SK-N-SH treated with all-trans-retinoic acid at 6 μM for 48 hours (cell line): ENCODE measurements around the gene MMP14.

ENCODE experiments used
- ATAC-seq: fragments of 200-7000 bp; cut with Tn5 transposase; 3 replicates; pipeline ENCODE4 v1.9.1; 2020; ENCODE audit warnings: mild to moderate bottlenecking, moderate library complexity
- ARNTL ChIP-seq: fragments of 450-650 bp; formaldehyde crosslinking; IDR thresholded peaks from 2 replicates; pipeline ENCODE4 v1.5.0; 2020; ENCODE audit warnings: low read depth, mild to moderate bottlenecking, moderate library complexity, borderline replicate concordance
- BACH2 ChIP-seq: fragments of 250-450 bp; sonication (Bioruptor Pico); IDR thresholded peaks from 2 replicates; pipeline ENCODE4 v1.9.0; 2021; ENCODE audit warnings: mild to moderate bottlenecking, borderline replicate concordance
- CSDC2 ChIP-seq: fragments of 250-450 bp; sonication (Bioruptor Pico); IDR thresholded peaks from 2 replicates; pipeline ENCODE4 v1.5.0; 2020; ENCODE audit warnings: mild to moderate bottlenecking, moderate library complexity
- CSRNP3 ChIP-seq: fragments of 250-450 bp; sonication (Bioruptor Pico); IDR thresholded peaks from 2 replicates; pipeline ENCODE4 v1.5.1; 2021; ENCODE audit warnings: mild to moderate bottlenecking, moderate library complexity
- ESRRG ChIP-seq: fragments of 250-450 bp; sonication (Bioruptor Pico); IDR thresholded peaks from 2 replicates; pipeline ENCODE4 v1.6.1; 2021; ENCODE audit warnings: mild to moderate bottlenecking
- GLIS3 ChIP-seq: fragments of 250-450 bp; sonication (Bioruptor Pico); IDR thresholded peaks from 2 replicates; pipeline ENCODE4 v1.5.0; 2020; ENCODE audit warnings: mild to moderate bottlenecking, moderate library complexity
- ISL1 ChIP-seq: fragments of 250-450 bp; sonication (Bioruptor Pico); IDR thresholded peaks from 2 replicates; pipeline ENCODE4 v2.1.2; 2022; ENCODE audit warnings: mild to moderate bottlenecking, moderate library complexity
- OSR1 ChIP-seq: fragments of 250-450 bp; sonication (Bioruptor Pico); IDR thresholded peaks from 2 replicates; pipeline ENCODE4 v1.8.0; 2022; ENCODE audit warnings: moderate library complexity, mild to moderate bottlenecking, inconsistent platforms
- PPARA ChIP-seq: fragments of 250-450 bp; sonication (Bioruptor Pico); IDR thresholded peaks from 2 replicates; pipeline ENCODE4 v1.5.0; 2020; ENCODE audit warnings: mild to moderate bottlenecking, borderline replicate concordance
- RARB ChIP-seq: fragments of 250-450 bp; sonication (Bioruptor Pico); IDR thresholded peaks from 2 replicates; pipeline ENCODE4 v1.8.0; 2021; ENCODE audit warnings: mild to moderate bottlenecking, moderate library complexity
- SNAI2 ChIP-seq: fragments of 250-450 bp; sonication (Bioruptor Pico); IDR thresholded peaks from 2 replicates; pipeline ENCODE4 v1.5.0; 2020; ENCODE audit warnings: mild to moderate bottlenecking, moderate library complexity
- TCF4 ChIP-seq: fragments of 250-450 bp; sonication (Bioruptor Pico); IDR thresholded peaks from 2 replicates; pipeline ENCODE4 v1.8.0; 2021; ENCODE audit warnings: mild to moderate bottlenecking, moderate library complexity, borderline replicate concordance
- TOX ChIP-seq: fragments of 250-450 bp; sonication (Bioruptor Pico); IDR thresholded peaks from 2 replicates; pipeline ENCODE4 v1.8.0; 2021; ENCODE audit warnings: mild to moderate bottlenecking, moderate library complexity, borderline replicate concordance
- TSHZ2 ChIP-seq: fragments of 250-450 bp; sonication (Bioruptor Pico); IDR thresholded peaks from 2 replicates; pipeline ENCODE4 v1.5.0; 2020; ENCODE audit warnings: mild to moderate bottlenecking, moderate library complexity
- ZC3H10 ChIP-seq: fragments of 250-450 bp; sonication (Bioruptor Pico); IDR thresholded peaks from 2 replicates; pipeline ENCODE4 v1.5.1; 2021; ENCODE audit warnings: mild to moderate bottlenecking, moderate library complexity
- ZFP3 ChIP-seq: fragments of 250-450 bp; sonication (Bioruptor Pico); IDR thresholded peaks from 2 replicates; pipeline ENCODE4 v1.5.0; 2020; ENCODE audit warnings: mild to moderate bottlenecking, moderate library complexity
- ZFP30 ChIP-seq: fragments of 450-650 bp; formaldehyde crosslinking; IDR thresholded peaks from 2 replicates; pipeline ENCODE4 v1.5.0; 2022; ENCODE audit warnings: mild to moderate bottlenecking, moderate library complexity
- ZNF565 ChIP-seq: fragments of 450-650 bp; formaldehyde crosslinking; conservative IDR thresholded peaks from 2 replicates; pipeline ENCODE4 v1.5.0; 2020; ENCODE audit warnings: low read depth, mild to moderate bottlenecking, moderate library complexity
- ZNF70 ChIP-seq: fragments of 450-650 bp; formaldehyde crosslinking; IDR thresholded peaks from 2 replicates; pipeline ENCODE4 v1.5.0; 2020; ENCODE audit warnings: mild to moderate bottlenecking, moderate library complexity
- ZNF8 ChIP-seq: fragments of 450-650 bp; formaldehyde crosslinking; IDR thresholded peaks from 2 replicates; pipeline ENCODE4 v1.5.0; 2020; ENCODE audit warnings: mild to moderate bottlenecking, moderate library complexity
- TF ChIP-seq, protein P1 (sequence below): fragments of 250-450 bp; sonication (Bioruptor Pico); IDR thresholded peaks from 2 replicates; pipeline ENCODE4 v1.8.0; 2020; ENCODE audit warnings: mild to moderate bottlenecking, moderate library complexity, borderline replicate concordance
- TF ChIP-seq, protein P2 (sequence below): fragments of 250-450 bp; sonication (Bioruptor Pico); IDR thresholded peaks from 2 replicates; pipeline ENCODE4 v1.5.1; 2020; ENCODE audit warnings: low read depth, mild to moderate bottlenecking, moderate library complexity

The MMP14 gene

GRCh38 chr14:22822571-22823098 lies 13.8 kb upstream of the MMP14 start:
- TF ChIP-seq ZC3H10 (CRISPR knock-in tag) (no peak), BACH2 (CRISPR knock-in tag) (no peak), ZFP3 (no peak), CSRNP3 (CRISPR knock-in tag) (no peak), ARNTL (CRISPR knock-in tag) (no peak), CSDC2 (CRISPR knock-in tag) (no peak), ISL1 (CRISPR knock-in tag) (no peak), ZNF70 (CRISPR knock-in tag) (no peak), ESRRG (CRISPR knock-in tag) (no peak), GLIS3 (CRISPR knock-in tag) (no peak), TOX (no peak), RARB (no peak), TCF4 (CRISPR knock-in tag) (no peak), TSHZ2 (CRISPR knock-in tag) (no peak), OSR1 (CRISPR knock-in tag) (no peak), ZNF8 (CRISPR knock-in tag) (no peak), PPARA (CRISPR knock-in tag) (no peak)
- TF ChIP-seq, protein P1, sequence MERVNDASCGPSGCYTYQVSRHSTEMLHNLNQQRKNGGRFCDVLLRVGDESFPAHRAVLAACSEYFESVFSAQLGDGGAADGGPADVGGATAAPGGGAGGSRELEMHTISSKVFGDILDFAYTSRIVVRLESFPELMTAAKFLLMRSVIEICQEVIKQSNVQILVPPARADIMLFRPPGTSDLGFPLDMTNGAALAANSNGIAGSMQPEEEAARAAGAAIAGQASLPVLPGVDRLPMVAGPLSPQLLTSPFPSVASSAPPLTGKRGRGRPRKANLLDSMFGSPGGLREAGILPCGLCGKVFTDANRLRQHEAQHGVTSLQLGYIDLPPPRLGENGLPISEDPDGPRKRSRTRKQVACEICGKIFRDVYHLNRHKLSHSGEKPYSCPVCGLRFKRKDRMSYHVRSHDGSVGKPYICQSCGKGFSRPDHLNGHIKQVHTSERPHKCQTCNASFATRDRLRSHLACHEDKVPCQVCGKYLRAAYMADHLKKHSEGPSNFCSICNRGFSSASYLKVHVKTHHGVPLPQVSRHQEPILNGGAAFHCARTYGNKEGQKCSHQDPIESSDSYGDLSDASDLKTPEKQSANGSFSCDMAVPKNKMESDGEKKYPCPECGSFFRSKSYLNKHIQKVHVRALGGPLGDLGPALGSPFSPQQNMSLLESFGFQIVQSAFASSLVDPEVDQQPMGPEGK (CRISPR knock-in tag): no peak
- TF ChIP-seq, protein P2, sequence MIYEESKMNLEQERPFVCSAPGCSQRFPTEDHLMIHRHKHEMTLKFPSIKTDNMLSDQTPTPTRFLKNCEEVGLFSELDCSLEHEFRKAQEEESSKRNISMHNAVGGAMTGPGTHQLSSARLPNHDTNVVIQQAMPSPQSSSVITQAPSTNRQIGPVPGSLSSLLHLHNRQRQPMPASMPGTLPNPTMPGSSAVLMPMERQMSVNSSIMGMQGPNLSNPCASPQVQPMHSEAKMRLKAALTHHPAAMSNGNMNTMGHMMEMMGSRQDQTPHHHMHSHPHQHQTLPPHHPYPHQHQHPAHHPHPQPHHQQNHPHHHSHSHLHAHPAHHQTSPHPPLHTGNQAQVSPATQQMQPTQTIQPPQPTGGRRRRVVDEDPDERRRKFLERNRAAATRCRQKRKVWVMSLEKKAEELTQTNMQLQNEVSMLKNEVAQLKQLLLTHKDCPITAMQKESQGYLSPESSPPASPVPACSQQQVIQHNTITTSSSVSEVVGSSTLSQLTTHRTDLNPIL (CRISPR knock-in tag): no peak
- TF ChIP-seq, all 23 proteins: peak for 0
- peak; percentile 92 for ATAC-seq

GRCh38 chr14:22824711-22825359 lies 11.6 kb upstream of the MMP14 start:
- peak; percentile 32 for ATAC-seq
- TF ChIP-seq CSDC2 (CRISPR knock-in tag) (no peak), SNAI2 (CRISPR knock-in tag) (no peak), CSRNP3 (CRISPR knock-in tag) (no peak), TSHZ2 (CRISPR knock-in tag) (no peak), ZNF70 (CRISPR knock-in tag) (no peak), PPARA (CRISPR knock-in tag) (no peak), TCF4 (CRISPR knock-in tag) (no peak), ARNTL (CRISPR knock-in tag) (no peak), GLIS3 (CRISPR knock-in tag) (no peak), ISL1 (CRISPR knock-in tag) (no peak), ZNF565 (CRISPR knock-in tag) (no peak), TOX (no peak), OSR1 (CRISPR knock-in tag) (no peak), ZFP30 (CRISPR knock-in tag) (no peak), ESRRG (CRISPR knock-in tag) (no peak), ZFP3 (no peak), ZC3H10 (CRISPR knock-in tag) (no peak)
- TF ChIP-seq, protein P2 (CRISPR knock-in tag): no peak
